OCI-LY7 (cell line): ENCODE results near the gene LRRC38. TPM values are rescaled to one million over a fixed set of nuclear protein-coding genes. Genes with fewer than 3 reads are reported as not detected.

Experiments
- BruUV-seq: library from RNA; stranded (reverse); fragments of 400-500 nt; replicated peaks from 2 replicates; lab custom pipeline; 2021; lab: Mats Ljungman, UMichigan
- CTCF ChIA-PET: fragments of 300-600 bp; sonication (Branson Sonifier 250); formaldehyde crosslinking; loops from one replicate; lab custom pipeline; 2022; ENCODE audit warnings: antibody characterized with exemption; ENCODE audit not compliant: unreplicated experiment; lab: Charles Lee
- POLR2A ChIA-PET: fragments of 300-600 bp; sonication (Branson Sonifier 250); formaldehyde crosslinking; loops from one replicate; lab custom pipeline; 2022; ENCODE audit warnings: antibody characterized with exemption; lab: Charles Lee
- DNase-seq: peaks from one replicate; pipeline ENCODE4 v3.0.0-alpha.2; 2015; ENCODE audit warnings: low spot score
- H2AFZ ChIP-seq: fragments of 200-600 bp; sonication (generic), shearing (Covaris generic); 2 replicates; pipeline ENCODE4 v1.6.1; 2014; ENCODE audit warnings: mild to moderate bottlenecking, antibody characterized with exemption, low read length, moderate library complexity
- H3K27ac ChIP-seq: fragments of 200-600 bp; sonication (generic); 2 replicates; pipeline ENCODE4 v1.5.1; 2014; ENCODE audit warnings: mixed run types, low read depth, mild to moderate bottlenecking, moderate library complexity, low read length, inconsistent platforms; ENCODE audit not compliant: poor library complexity, severe bottlenecking
- H3K36me3 ChIP-seq: fragments of 200-600 bp; sonication (generic); 2 replicates; pipeline ENCODE4 v1.6.1; 2014; ENCODE audit warnings: mild to moderate bottlenecking, antibody characterized with exemption, low read length, moderate library complexity, mixed read lengths; ENCODE audit not compliant: insufficient read depth
- H3K4me1 ChIP-seq: fragments of 200-600 bp; sonication (generic); 2 replicates; pipeline ENCODE4 v1.5.1; 2014; ENCODE audit warnings: mild to moderate bottlenecking, low read length; ENCODE audit not compliant: insufficient read depth, poor library complexity, severe bottlenecking
- H3K4me2 ChIP-seq: fragments of 200-600 bp; sonication (generic); 2 replicates; pipeline ENCODE4 v1.6.1; 2014; ENCODE audit warnings: mild to moderate bottlenecking, low read length
- H3K4me3 ChIP-seq: fragments of 200-600 bp; sonication (generic); 2 replicates; pipeline ENCODE4 v1.5.1; 2014; ENCODE audit warnings: mild to moderate bottlenecking, low read depth, low read length; ENCODE audit not compliant: poor library complexity, severe bottlenecking
- H3K79me2 ChIP-seq: fragments of 200-600 bp; sonication (generic); 2 replicates; pipeline ENCODE4 v1.6.1; 2016; ENCODE audit warnings: low read depth, mild to moderate bottlenecking, low read length, moderate library complexity, mixed read lengths; ENCODE audit not compliant: insufficient read depth
- H3K9me2 ChIP-seq: fragments of 200-600 bp; sonication (generic); 2 replicates; pipeline ENCODE4 v1.6.1; 2016; ENCODE audit warnings: mild to moderate bottlenecking, low read length, mixed read lengths; ENCODE audit not compliant: insufficient read depth
- H3K9me3 ChIP-seq: fragments of 200-600 bp; sonication (generic); 2 replicates; pipeline ENCODE4 v1.6.1; 2014; ENCODE audit warnings: mild to moderate bottlenecking, mixed run types, low read length, mixed read lengths
- H4K20me1 ChIP-seq: fragments of 200-600 bp; sonication (generic); 2 replicates; pipeline ENCODE4 v1.6.1; 2014; ENCODE audit warnings: mild to moderate bottlenecking, antibody characterized with exemption, low read length, moderate library complexity, mixed read lengths; ENCODE audit not compliant: insufficient read depth
- CTCF ChIP-seq: fragments of 200-600 bp; sonication (generic); conservative IDR thresholded peaks from 2 replicates; pipeline ENCODE4 v1.5.1; 2014; ENCODE audit warnings: mild to moderate bottlenecking, antibody characterized with exemption, low read length, moderate library complexity, mixed read lengths
- EZH2phosphoT487 ChIP-seq: fragments of 200-600 bp; sonication (generic); IDR thresholded peaks from 2 replicates; pipeline ENCODE4 v1.6.1; 2018; ENCODE audit warnings: low read depth, borderline replicate concordance, mild to moderate bottlenecking, mixed run types, antibody characterized with exemption, low read length, moderate library complexity, mixed read lengths
- intact Hi-C: fragments of 100-400 bp; cut with micrococcal nuclease; formaldehyde crosslinking; loops from one replicate; pipeline ENCODE4 v1.10.0; 2022; ENCODE audit not compliant: unreplicated experiment
- total RNA-seq, 2 experiments: library from RNA; depleted of rRNA in 1 of 2; stranded (reverse); fragments of >200 nt in 1 of 2; shearing (Covaris generic) in 1 of 2; gene quantifications; 2 replicates each; pipeline ENCODE4 v1.2.3, GENCODE V29; 2014 to 2022

Gene LRRC38
- total RNA-seq, 2 experiments from 2014 or later = not detected

DNA sequence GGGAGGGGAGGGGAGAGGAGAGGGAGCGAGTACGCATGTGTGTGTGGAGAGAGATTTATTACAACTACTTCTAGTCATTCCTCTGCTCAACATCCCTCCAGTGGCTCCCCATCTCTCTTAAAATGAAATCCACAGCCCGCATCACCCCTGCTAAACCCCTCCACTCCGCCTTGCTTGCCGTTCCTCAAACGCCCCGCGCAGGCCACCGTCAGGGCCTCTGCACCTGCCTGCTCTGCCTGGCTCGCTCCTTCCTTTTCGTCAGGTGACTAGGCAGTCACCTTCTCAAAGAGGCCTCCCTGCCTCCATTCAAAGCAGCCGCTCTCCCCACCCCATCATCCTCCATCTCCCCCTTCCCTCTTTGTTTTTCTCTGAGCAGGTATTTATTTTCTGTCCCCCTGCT lies 29.9 kb downstream of the LRRC38 start:
- Histone ChIP-seq H3K9me2 (no peaks in the 10 kb centered on the region), H3K4me3 (no peak overlapping the region), H3K79me2 (no peaks in the 10 kb centered on the region), H3K9me3 (no peaks in the 10 kb centered on the region), H3K4me2 (no peak overlapping the region), H3K36me3 (no peaks in the 10 kb centered on the region), H3K27ac (no peak overlapping the region), H4K20me1 (no peaks in the 10 kb centered on the region), H2AFZ (peak overlapping the region; percentile 16; the same call in 1 of the 2 replicates), H3K4me1 (peaks cover 37% of the 10 kb centered on the region)
- ChIA-PET POLR2A (no interaction called here), CTCF (no interaction called here)
- DNase-seq = no peak
- BruUV-seq = no TSS peak
- TF ChIP-seq CTCF (no peak), EZH2phosphoT487 (no peak)
- intact Hi-C loops = no loop called here

DNA sequence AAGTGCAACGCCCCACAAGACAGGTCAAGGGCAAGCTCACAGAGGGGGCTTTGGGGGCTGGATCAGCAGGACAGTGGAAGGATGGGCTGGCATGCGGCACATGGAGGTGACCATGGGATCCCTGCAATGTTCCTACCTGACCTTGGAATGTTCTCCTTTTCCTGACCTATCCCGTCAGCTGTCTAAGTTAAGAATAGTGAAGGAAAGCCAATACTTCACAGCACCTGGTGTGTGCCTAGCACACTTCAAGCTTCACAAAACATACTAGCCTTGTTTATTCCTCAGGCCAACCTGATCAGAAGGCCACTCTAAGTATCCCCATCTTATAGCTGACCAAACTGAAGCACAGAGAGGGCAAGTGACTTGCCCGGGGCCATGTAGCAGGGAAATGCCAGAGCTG lies 31.2 kb downstream of the LRRC38 start:
- Histone ChIP-seq H3K79me2 (no peaks in the 10 kb centered on the region), H3K9me2 (no peaks in the 10 kb centered on the region), H3K4me2 (no peak overlapping the region), H3K36me3 (no peaks in the 10 kb centered on the region), H3K4me1 (peaks cover 26% of the 10 kb centered on the region), H3K9me3 (0 out of 2 replicates have a peak, but pooled peaks cover 4% of the 10 kb centered on the region), H4K20me1 (no peaks in the 10 kb centered on the region), H2AFZ (no peak overlapping the region), H3K27ac (no peak overlapping the region), H3K4me3 (no peak overlapping the region)
- intact Hi-C loops = no loop called here
- ChIA-PET CTCF (no interaction called here), POLR2A (interaction anchor here (0.7 kb wide), 1 partner anchor 1153 kb away, joined by 5 read pairs; no protein-coding TSS in a partner anchor)
- no peak for DNase-seq
- no peak for TF ChIP-seq EZH2phosphoT487
- no peak for TF ChIP-seq CTCF
- BruUV-seq = no TSS peak

- DNase-seq = no peak
- 0 out of 2 replicates have a peak, but pooled peaks cover 4% of the 10 kb centered on the region for H3K9me3 ChIP-seq
- H3K79me2 ChIP-seq = no peaks in the 10 kb centered on the region
- no peak for TF ChIP-seq EZH2phosphoT487
- no peak for TF ChIP-seq CTCF
- H3K4me2 ChIP-seq = no peak overlapping the region
- intact Hi-C loops = no loop called here
- no peak overlapping the region for H3K27ac ChIP-seq
- no peak overlapping the region for H3K4me3 ChIP-seq
- no peaks in the 10 kb centered on the region for H3K9me2 ChIP-seq
- H4K20me1 ChIP-seq = no peaks in the 10 kb centered on the region
- H2AFZ ChIP-seq = peak overlapping the region; percentile 44; the same call in 1 of the 2 replicates
- no TSS peak for BruUV-seq
- ChIA-PET CTCF (no interaction called here), POLR2A (no interaction called here)
- no peaks in the 10 kb centered on the region for H3K36me3 ChIP-seq
- peaks cover 11% of the 10 kb centered on the region for H3K4me1 ChIP-seq
Observed at GRCh38 chr1:13479171-13479856, 34.5 kb downstream of the LRRC38 start.
